Measurements from ENCODE around the gene KCTD19. TPM values are rescaled to one million over a fixed set of nuclear protein-coding genes. Genes with fewer than 3 reads are reported as not detected.

Gene KCTD19
- polyA plus RNA-seq, 1 donor (not counting 4 experiments of a cell fraction or from before 2014, with no cell fraction given), result not detected

GRCh38 chr16:67277294-67277998 lies 49.1 kb downstream of the KCTD19 start:
- no peaks in the 10 kb centered on the region for H3K36me3 ChIP-seq (ENCODE audit: control insufficient read depth in 2 of 2, extremely low read depth in 1 of 2, insufficient read depth in 2 of 2, low read length in 2 of 2)
- DNase-seq (ENCODE audit: low read depth, low spot score) (peak; percentile 87), FAIRE-seq (peak; percentile 94)
- H2AFZ ChIP-seq (ENCODE audit: control insufficient read depth, low read length), result no peak overlapping the region
- peak overlapping the region; percentile 29 for H3K27ac ChIP-seq (ENCODE audit: control insufficient read depth, insufficient read depth, low read length)
- H3K9ac ChIP-seq (ENCODE audit: control insufficient read depth, extremely low read depth, insufficient read depth, low read length), result no peak overlapping the region
- peaks cover 29% of the 10 kb centered on the region for H3K27me3 ChIP-seq (ENCODE audit: control insufficient read depth, extremely low read depth, insufficient read depth, low read length)
- H3K4me3 ChIP-seq (ENCODE audit: control insufficient read depth in 2 of 3, extremely low read depth in 1 of 3, insufficient read depth in 2 of 3, low read depth in 1 of 3, low read length in 3 of 3), result no peak overlapping the region
- H4K20me1 ChIP-seq (ENCODE audit: control insufficient read depth, extremely low read depth, insufficient read depth, low read length), result no peaks in the 10 kb centered on the region
- dilution Hi-C loops (cut with MboI; ENCODE audit: extremely low pct_ligation_motif_present, low sequenced_read_pairs), result no loop called here
- TF ChIP-seq CTCF (optimal IDR thresholded peaks at IDR 0.05 in 1 of 3, IDR thresholded peaks at IDR 0.05 in 1 of 3, conservative IDR thresholded peaks at IDR 0.05 in 1 of 3; ENCODE audit: extremely low read depth in 1 of 3, insufficient read depth in 2 of 3, low read length in 3 of 3) (no peak), EZH2 (IDR thresholded peaks at IDR 0.05; ENCODE audit: low read length) (no peak)
- H3K4me1 ChIP-seq (ENCODE audit: control insufficient read depth, extremely low read depth, insufficient read depth, low read length), result peaks cover 23% of the 10 kb centered on the region
- H3K9me1 ChIP-seq (ENCODE audit: control insufficient read depth, extremely low read depth, insufficient read depth, low read length), result no peaks in the 10 kb centered on the region
- no peaks in the 10 kb centered on the region for H3K79me2 ChIP-seq (ENCODE audit: control insufficient read depth, insufficient read depth, low read length)
- no peaks in the 10 kb centered on the region for H3K9me3 ChIP-seq (ENCODE audit: control insufficient read depth, low read depth, low read length)
- peak overlapping the region; percentile 13 for H3K4me2 ChIP-seq (ENCODE audit: control insufficient read depth, extremely low read depth, insufficient read depth, low read depth, low read length)

- Histone ChIP-seq H3K4me1 (ENCODE audit: control insufficient read depth, extremely low read depth, insufficient read depth, low read length) (peaks cover 23% of the 10 kb centered on the region), H3K9me3 (ENCODE audit: control insufficient read depth, low read depth, low read length) (no peaks in the 10 kb centered on the region), H3K36me3 (ENCODE audit: control insufficient read depth in 2 of 2, extremely low read depth in 1 of 2, insufficient read depth in 2 of 2, low read length in 2 of 2) (no peaks in the 10 kb centered on the region), H3K27me3 (ENCODE audit: control insufficient read depth, extremely low read depth, insufficient read depth, low read length) (peaks cover 10% of the 10 kb centered on the region), H3K4me3 (ENCODE audit: control insufficient read depth in 2 of 3, extremely low read depth in 1 of 3, insufficient read depth in 2 of 3, low read depth in 1 of 3, low read length in 3 of 3) (no peak overlapping the region), H2AFZ (ENCODE audit: control insufficient read depth, low read length) (no peak overlapping the region), H3K27ac (ENCODE audit: control insufficient read depth, insufficient read depth, low read length) (no peak overlapping the region), H4K20me1 (ENCODE audit: control insufficient read depth, extremely low read depth, insufficient read depth, low read length) (no peaks in the 10 kb centered on the region), H3K4me2 (ENCODE audit: control insufficient read depth, extremely low read depth, insufficient read depth, low read depth, low read length) (no peak overlapping the region), H3K9ac (ENCODE audit: control insufficient read depth, extremely low read depth, insufficient read depth, low read length) (no peak overlapping the region), H3K9me1 (ENCODE audit: control insufficient read depth, extremely low read depth, insufficient read depth, low read length) (no peaks in the 10 kb centered on the region), H3K79me2 (ENCODE audit: control insufficient read depth, insufficient read depth, low read length) (no peaks in the 10 kb centered on the region)
- FAIRE-seq (no peak), DNase-seq (ENCODE audit: low read depth, low spot score) (no peak)
- no peak for TF ChIP-seq CTCF (optimal IDR thresholded peaks at IDR 0.05 in 1 of 3, IDR thresholded peaks at IDR 0.05 in 1 of 3, conservative IDR thresholded peaks at IDR 0.05 in 1 of 3; ENCODE audit: extremely low read depth in 1 of 3, insufficient read depth in 2 of 3, low read length in 3 of 3)
- TF ChIP-seq EZH2 (IDR thresholded peaks at IDR 0.05; ENCODE audit: low read length), result no peak
- dilution Hi-C loops (cut with MboI; ENCODE audit: extremely low pct_ligation_motif_present, low sequenced_read_pairs), result no loop called here
These were observed 51.2 kb downstream of the KCTD19 start for GRCh38 chr16:67275321-67275720.

All from keratinocyte (primary cell).